ENCODE results near the gene FMNL2.
"Not testable (repeated sequence)": the region's sequence is repeated elsewhere in the genome, so short reads cannot be mapped to it uniquely, and the experiment has no call there.

The FMNL2 gene

GRCh38 chr2:152466980-152467676 is 132.2 kb downstream of the FMNL2 start:
- in situ Hi-C loops (cut with MboI; ENCODE audit: low sequenced_read_pairs): no loop called here

GRCh38 chr2:152467677-152468410 is 132.9 kb downstream of the FMNL2 start:
- in situ Hi-C loops (cut with MboI; ENCODE audit: low sequenced_read_pairs): no loop called here

- in situ Hi-C loops (cut with MboI; ENCODE audit: low sequenced_read_pairs): no loop called here
Observed at GRCh38 chr2:152468899-152469692, 134.1 kb downstream of the FMNL2 start.

GRCh38 chr2:152470861-152471854 is 136.2 kb downstream of the FMNL2 start:
- in situ Hi-C loops (cut with MboI; ENCODE audit: low sequenced_read_pairs): no loop called here

GRCh38 chr2:152472481-152472887 is 137.5 kb downstream of the FMNL2 start:
- in situ Hi-C loops (cut with MboI; ENCODE audit: low sequenced_read_pairs): no loop called here

GRCh38 chr2:152473151-152473857 is 138.3 kb downstream of the FMNL2 start:
- in situ Hi-C loops (cut with MboI; ENCODE audit: low sequenced_read_pairs): no loop called here

- in situ Hi-C loops (cut with MboI; ENCODE audit: low sequenced_read_pairs): not testable (repeated sequence)
Observed at GRCh38 chr2:152474523-152474922, 139.5 kb downstream of the FMNL2 start.

GRCh38 chr2:152475982-152476381 is 141.0 kb downstream of the FMNL2 start:
- in situ Hi-C loops (cut with MboI; ENCODE audit: low sequenced_read_pairs): no loop called here

GRCh38 chr2:152477347-152478092 is 142.5 kb downstream of the FMNL2 start:
- in situ Hi-C loops (cut with MboI; ENCODE audit: low sequenced_read_pairs): no loop called here

GRCh38 chr2:152479282-152479681 is 144.3 kb downstream of the FMNL2 start:
- in situ Hi-C loops (cut with MboI; ENCODE audit: low sequenced_read_pairs): no loop called here

GRCh38 chr2:152480821-152481399 is 145.9 kb downstream of the FMNL2 start:
- in situ Hi-C loops (cut with MboI; ENCODE audit: low sequenced_read_pairs): no loop called here

- in situ Hi-C loops (cut with MboI; ENCODE audit: low sequenced_read_pairs): no loop called here
Observed at GRCh38 chr2:152481881-152482583, 147.1 kb downstream of the FMNL2 start.

GRCh38 chr2:152483276-152484063 is 148.5 kb downstream of the FMNL2 start:
- in situ Hi-C loops (cut with MboI; ENCODE audit: low sequenced_read_pairs): no loop called here

- in situ Hi-C loops (cut with MboI; ENCODE audit: low sequenced_read_pairs): no loop called here
Observed at GRCh38 chr2:152485954-152486736, 151.2 kb downstream of the FMNL2 start.

GRCh38 chr2:152486737-152487400 is 151.9 kb downstream of the FMNL2 start:
- in situ Hi-C loops (cut with MboI; ENCODE audit: low sequenced_read_pairs): no loop called here

- in situ Hi-C loops (cut with MboI; ENCODE audit: low sequenced_read_pairs): no loop called here
Observed at GRCh38 chr2:152488075-152488474, 153.1 kb downstream of the FMNL2 start.

Data from HL-60/S4 (cell line).